ENCODE measurements around the gene COL6A5.

COL6A5 gene

DNA sequence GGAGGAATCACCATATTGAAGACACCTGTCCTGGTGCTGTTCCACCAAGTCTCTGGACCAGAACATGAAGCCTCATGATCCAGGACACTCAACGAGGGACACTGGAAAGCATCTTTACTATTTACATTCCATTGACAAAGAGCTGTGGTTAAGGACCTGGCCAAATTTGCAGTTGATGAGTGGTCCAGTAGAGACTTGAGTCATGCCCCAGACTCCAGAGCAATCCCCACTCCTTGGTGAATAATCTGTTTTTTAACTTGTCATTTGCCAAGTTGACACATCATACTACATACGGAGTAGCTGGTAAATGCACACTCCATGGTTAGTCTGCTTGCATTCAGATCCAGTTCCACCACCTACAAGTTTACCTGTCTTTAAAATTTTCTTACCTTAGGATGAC lies 170.3 kb downstream of the COL6A5 start:
- no peaks in the 10 kb centered on the region for H3K9me3 ChIP-seq (ENCODE audit: control insufficient read depth, low read length)
- no peak for TF ChIP-seq CTCF (IDR thresholded peaks at IDR 0.05)
- H3K79me2 ChIP-seq, result peaks cover 11% of the 10 kb centered on the region
- H3K4me2 ChIP-seq (ENCODE audit: low read length), result no peak overlapping the region
- H3K4me1 ChIP-seq, result peaks cover 40% of the 10 kb centered on the region
- H3K27ac ChIP-seq, result peak overlapping the region; percentile 94
- peak overlapping the region; percentile 62 for H3K4me3 ChIP-seq (ENCODE audit: low read depth, low read length)
- H3K9ac ChIP-seq, result no peak overlapping the region
- no peaks in the 10 kb centered on the region for H3K36me3 ChIP-seq (ENCODE audit: control insufficient read depth, insufficient read depth, low read length)
- no peak overlapping the region for H2AFZ ChIP-seq
- H3K27me3 ChIP-seq (ENCODE audit: control insufficient read depth, insufficient read depth, low read length), result no peaks in the 10 kb centered on the region

DNA sequence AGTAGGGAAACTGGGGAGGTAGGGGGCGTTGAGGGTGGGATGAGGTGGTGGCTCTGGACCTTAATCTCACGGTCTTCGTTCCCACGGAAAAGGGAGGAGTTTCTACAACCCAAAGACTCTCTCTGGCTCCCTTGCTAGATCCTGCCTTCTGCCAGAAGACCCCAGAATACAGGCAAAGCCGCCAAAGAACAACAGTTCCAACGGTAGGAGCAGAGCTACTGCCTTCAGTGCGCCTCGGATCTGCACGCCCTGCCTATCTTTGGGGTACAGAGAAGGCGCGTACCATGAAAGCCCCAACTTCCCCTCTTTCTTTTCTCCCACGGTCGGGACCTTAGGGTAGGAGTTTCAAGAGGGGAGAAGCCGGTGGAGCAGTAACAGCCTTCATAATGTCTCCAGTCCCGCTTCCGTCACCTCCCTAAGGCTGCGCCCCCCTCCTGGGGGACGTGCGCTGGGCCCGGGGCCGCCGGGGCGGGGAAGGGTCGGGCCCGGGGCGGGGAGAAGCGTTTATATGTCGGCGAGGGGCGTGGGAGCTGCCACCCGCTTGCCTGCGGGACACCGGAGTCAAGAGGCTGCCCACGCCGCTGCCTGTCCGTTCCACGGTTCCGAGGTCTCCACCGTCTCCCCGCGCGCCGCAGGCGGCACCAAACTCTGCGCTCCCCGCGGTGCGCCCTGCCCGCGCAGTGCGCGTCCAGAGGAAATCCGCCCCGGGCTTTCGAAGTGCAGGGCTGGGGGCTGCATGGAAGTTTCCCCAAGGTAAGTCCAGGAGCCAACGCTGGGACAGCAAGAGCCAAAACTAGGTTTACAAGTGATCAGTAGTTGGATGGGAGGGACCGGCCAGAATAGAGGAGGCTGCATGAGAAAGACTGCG lies 171.4 kb downstream of the COL6A5 start, which contains the start of gene COL6A6:
COL6A6 (plus strand) TSS at position 533 of the 868 bp plus-strand sequence. CDS start 43,188 bp downstream, outside the sequence.
- peak within 1 kb of the TSS; percentile 62 for H3K4me3 ChIP-seq (ENCODE audit: low read depth, low read length)
- peaks cover 39% of the 10 kb centered on the region for H3K4me1 ChIP-seq

DNA sequence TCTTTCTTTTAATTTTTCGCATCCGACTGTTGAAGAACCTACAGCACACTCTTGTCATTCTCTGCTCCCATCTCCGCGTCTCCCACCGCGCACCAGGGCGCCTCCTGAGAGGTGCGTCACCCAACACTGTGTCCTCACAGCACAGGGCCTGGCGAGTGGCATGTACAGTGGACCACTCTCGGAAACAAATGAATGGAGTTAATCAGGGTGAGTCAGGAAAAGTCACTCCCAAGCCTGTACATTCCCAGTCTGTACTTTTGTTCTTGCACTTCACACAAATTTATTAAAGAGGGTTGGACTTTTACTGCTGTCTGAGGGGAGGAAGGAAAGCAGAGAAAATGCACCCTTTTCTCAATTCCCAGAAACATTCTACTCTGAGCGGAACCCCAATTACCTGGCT lies 172.1 kb downstream of the COL6A5 start:
- H3K36me3 ChIP-seq (ENCODE audit: control insufficient read depth, insufficient read depth, low read length), result no peaks in the 10 kb centered on the region
- H3K4me3 ChIP-seq (ENCODE audit: low read depth, low read length), result peak overlapping the region; percentile 62
- peaks cover 44% of the 10 kb centered on the region for H3K4me1 ChIP-seq
- H3K9ac ChIP-seq, result peak overlapping the region; percentile 82
- TF ChIP-seq CTCF (IDR thresholded peaks at IDR 0.05), result no peak
- no peaks in the 10 kb centered on the region for H3K9me3 ChIP-seq (ENCODE audit: control insufficient read depth, low read length)
- peak overlapping the region; percentile 44 for H3K4me2 ChIP-seq (ENCODE audit: low read length)
- peak overlapping the region; percentile 94 for H3K27ac ChIP-seq
- no peaks in the 10 kb centered on the region for H3K27me3 ChIP-seq (ENCODE audit: control insufficient read depth, insufficient read depth, low read length)
- peak overlapping the region; percentile 57 for H2AFZ ChIP-seq
- H3K79me2 ChIP-seq, result peaks cover 29% of the 10 kb centered on the region

More for the DNA sequence above, 171.4 kb downstream of the COL6A5 start, which contains the start of gene COL6A6:
- no peaks in the 10 kb centered on the region for H3K36me3 ChIP-seq (ENCODE audit: control insufficient read depth, insufficient read depth, low read length)
- peaks cover 22% of the 10 kb centered on the region for H3K79me2 ChIP-seq
- peak within 1 kb of the TSS; percentile 82 for H3K9ac ChIP-seq
- H3K27me3 ChIP-seq (ENCODE audit: control insufficient read depth, insufficient read depth, low read length), result no peaks in the 10 kb centered on the region
- peak within 1 kb of the TSS; percentile 44 for H3K4me2 ChIP-seq (ENCODE audit: low read length)
- peak within 1 kb of the TSS; percentile 57 for H2AFZ ChIP-seq
- H3K9me3 ChIP-seq (ENCODE audit: control insufficient read depth, low read length), result no peaks in the 10 kb centered on the region
- peak within 1 kb of the TSS; percentile 94 for H3K27ac ChIP-seq
- TF ChIP-seq CTCF (IDR thresholded peaks at IDR 0.05), result no peak

DNA sequence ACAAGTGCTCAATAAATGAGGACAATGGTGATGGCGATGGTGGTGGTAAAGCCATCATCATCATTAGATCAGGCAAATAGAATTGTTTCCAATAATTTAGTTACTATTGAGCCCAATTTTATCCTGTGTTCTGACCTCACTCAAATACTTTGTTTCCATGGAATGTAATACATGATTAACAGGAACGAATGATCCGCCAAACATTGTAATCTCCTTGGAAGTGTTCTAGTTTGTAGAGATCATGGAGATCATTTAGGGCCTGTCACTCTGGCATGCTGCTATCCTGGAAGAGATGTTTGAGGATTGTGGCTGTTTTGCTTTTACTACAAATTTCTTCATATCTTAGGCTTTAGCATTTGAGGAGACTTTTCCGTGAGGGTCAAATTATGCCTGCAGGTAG lies 174.3 kb downstream of the COL6A5 start:
- no peak overlapping the region for H2AFZ ChIP-seq
- H3K27me3 ChIP-seq (ENCODE audit: control insufficient read depth, insufficient read depth, low read length), result no peaks in the 10 kb centered on the region
- no peaks in the 10 kb centered on the region for H3K36me3 ChIP-seq (ENCODE audit: control insufficient read depth, insufficient read depth, low read length)
- TF ChIP-seq CTCF (IDR thresholded peaks at IDR 0.05), result no peak
- peaks cover 41% of the 10 kb centered on the region for H3K4me1 ChIP-seq
- no peaks in the 10 kb centered on the region for H3K9me3 ChIP-seq (ENCODE audit: control insufficient read depth, low read length)
- H3K4me3 ChIP-seq (ENCODE audit: low read depth, low read length), result peak overlapping the region; percentile 62
- H3K79me2 ChIP-seq, result peaks cover 42% of the 10 kb centered on the region
- peak overlapping the region; percentile 60 for H3K4me2 ChIP-seq (ENCODE audit: low read length)
- H3K27ac ChIP-seq, result peak overlapping the region; percentile 94
- H3K9ac ChIP-seq, result no peak overlapping the region

All from parathyroid adenoma (tissue), 2 donors.